ENCODE results near the gene ARHGAP26. TPM values are rescaled to one million over a fixed set of nuclear protein-coding genes. Genes with fewer than 3 reads are reported as not detected.
A peak's percentile ranks its signal among the peaks of the same experiment; 100 is the strongest.

Gene ARHGAP26
- total and polyA plus RNA-seq, 12 donors: 7.5 to 45.8 (median 37.2) TPM

DNA sequence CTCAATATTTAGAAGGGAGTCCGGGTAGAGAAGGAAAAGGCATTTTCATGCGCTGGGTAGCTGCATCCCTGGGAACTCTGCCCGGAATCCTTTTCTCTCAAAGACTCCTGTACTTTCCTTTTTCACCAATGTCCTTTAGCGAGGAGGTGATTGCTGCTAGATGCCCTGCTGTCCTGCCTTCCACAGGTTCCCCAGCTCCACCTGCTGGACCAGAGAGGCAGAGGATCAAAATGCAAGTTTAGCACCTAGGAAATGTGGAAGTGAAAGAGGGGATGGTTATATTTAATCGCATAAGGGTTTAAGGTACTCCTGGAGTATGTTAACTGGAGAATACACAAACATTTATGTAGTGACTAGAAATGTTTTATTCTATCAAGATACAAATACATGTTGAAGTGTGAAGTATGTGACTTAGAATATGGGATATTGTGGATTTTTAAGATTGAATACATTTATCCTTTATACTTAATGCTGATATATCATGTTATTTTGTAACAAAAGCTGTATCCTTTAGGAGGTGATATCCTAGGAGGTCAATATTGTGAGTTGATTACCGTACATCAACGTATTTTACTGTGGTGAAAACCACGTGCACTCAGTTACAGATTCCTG lies 145.7 kb downstream of the ARHGAP26 start:
- intact Hi-C loops (cut with DNase I): no loop called here
- Histone ChIP-seq H3K4me3 (no peak overlapping the region), H3K27me3 (no peaks in the 10 kb centered on the region), H3K27ac (peak overlapping the region in 2 of 10 donors; percentile 11 to 41), H3K9me3 (no peaks in the 10 kb centered on the region), H3K36me3 (peaks cover 0 to 90% (median 18%) of the 10 kb centered on the region in 9 donors), H3K4me1 (peaks cover 0 to 20% (median 0%) of the 10 kb centered on the region in 9 donors)
- WGBS, 2 donors: 62 to 63% methylated on average over 8 of the region's 8 CpGs
- TF ChIP-seq, protein P1, sequence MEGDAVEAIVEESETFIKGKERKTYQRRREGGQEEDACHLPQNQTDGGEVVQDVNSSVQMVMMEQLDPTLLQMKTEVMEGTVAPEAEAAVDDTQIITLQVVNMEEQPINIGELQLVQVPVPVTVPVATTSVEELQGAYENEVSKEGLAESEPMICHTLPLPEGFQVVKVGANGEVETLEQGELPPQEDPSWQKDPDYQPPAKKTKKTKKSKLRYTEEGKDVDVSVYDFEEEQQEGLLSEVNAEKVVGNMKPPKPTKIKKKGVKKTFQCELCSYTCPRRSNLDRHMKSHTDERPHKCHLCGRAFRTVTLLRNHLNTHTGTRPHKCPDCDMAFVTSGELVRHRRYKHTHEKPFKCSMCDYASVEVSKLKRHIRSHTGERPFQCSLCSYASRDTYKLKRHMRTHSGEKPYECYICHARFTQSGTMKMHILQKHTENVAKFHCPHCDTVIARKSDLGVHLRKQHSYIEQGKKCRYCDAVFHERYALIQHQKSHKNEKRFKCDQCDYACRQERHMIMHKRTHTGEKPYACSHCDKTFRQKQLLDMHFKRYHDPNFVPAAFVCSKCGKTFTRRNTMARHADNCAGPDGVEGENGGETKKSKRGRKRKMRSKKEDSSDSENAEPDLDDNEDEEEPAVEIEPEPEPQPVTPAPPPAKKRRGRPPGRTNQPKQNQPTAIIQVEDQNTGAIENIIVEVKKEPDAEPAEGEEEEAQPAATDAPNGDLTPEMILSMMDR (IDR thresholded peaks at IDR 0.05): peak; percentile 8 to 59 (median 43)
- ATAC-seq: peak in 6 of 8 donors; percentile 19 to 47 (median 26)
- DNase-seq: no peak

DNA sequence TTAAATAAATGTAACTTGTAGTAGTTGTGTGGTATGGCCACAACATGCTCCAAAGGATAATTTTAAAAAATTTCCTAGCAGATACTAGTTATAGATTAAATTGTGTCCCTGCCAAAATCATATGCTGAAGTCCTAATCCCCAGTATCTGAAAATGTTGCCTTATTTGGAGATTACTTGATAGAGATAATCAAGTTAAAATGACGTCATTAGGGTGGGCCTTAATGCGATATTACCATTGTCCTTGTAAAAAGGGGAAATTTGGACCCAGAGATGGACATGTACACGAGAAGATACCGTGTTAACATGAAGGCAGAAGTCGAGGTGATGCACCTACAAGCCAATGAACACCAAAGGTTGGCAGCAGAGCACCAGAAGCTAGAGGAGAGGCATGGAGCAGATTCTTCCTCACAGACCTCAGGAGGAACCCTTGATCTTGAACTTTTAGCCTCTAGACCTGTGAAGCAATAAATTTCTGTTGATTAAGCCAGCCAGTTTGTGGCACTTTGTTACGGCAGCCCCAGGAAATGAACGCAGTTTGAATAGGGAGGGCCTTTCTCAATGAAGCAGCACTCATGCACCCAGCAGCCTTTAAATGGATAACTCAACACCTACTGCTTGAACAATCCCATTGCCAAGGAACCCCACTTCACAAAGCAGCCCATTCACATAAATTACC lies 148.9 kb downstream of the ARHGAP26 start:
- TF ChIP-seq, protein P1 (IDR thresholded peaks at IDR 0.05): no peak
- no peak overlapping the region for H3K27ac ChIP-seq
- 84 to 86% methylated on average over 7 of the region's 7 CpGs for WGBS, 2 donors
- H3K27me3 ChIP-seq: no peaks in the 10 kb centered on the region
- peaks cover 3 to 45% (median 23%) of the 10 kb centered on the region in 9 donors for H3K4me1 ChIP-seq
- peaks cover 0 to 60% (median 4%) of the 10 kb centered on the region in 9 donors for H3K36me3 ChIP-seq
- intact Hi-C loops (cut with DNase I): no loop called here
- H3K4me3 ChIP-seq: no peak overlapping the region
- H3K9me3 ChIP-seq: no peaks in the 10 kb centered on the region
- ATAC-seq: no peak
- no peak for DNase-seq

DNA sequence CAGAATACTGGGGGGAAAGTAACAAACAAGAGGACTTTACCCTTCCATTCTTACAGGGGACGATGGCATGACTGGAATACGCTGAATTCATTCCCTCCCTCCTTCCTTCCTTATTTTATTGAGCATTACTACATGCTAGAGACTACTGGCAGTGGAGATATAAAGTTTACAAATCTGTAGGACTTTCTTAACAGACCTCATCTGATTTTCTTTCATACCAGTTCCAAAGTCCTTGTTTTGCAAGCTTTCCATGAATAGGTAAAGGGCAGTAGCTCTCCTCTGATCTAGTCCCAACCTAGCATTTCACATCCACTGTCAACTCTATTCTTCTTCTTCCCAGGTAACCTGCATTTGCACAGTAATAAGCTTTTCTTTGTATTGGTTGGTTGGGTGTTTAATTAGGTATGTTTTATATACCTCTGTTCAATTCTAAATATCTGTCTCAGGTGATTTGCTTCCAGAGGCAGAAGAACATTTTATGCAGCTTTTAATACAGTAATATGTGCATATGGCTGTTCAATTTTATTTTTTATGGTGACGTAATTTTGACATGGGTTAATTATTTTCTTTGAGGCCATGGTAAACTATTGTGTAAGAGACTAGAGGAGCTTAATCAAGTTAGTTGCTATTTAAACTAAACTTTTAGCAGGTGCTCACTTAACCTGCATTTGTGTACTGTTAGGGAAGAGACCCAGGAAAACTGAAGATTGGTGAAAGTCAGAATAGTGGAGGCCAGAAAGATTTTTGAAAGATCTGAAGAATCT lies 150.9 kb downstream of the ARHGAP26 start:
- Histone ChIP-seq H3K9me3 (no peaks in the 10 kb centered on the region), H3K4me1 (peaks cover 4 to 58% (median 31%) of the 10 kb centered on the region in 9 donors), H3K4me3 (no peak overlapping the region), H3K36me3 (peaks cover 0 to 42% (median 0%) of the 10 kb centered on the region in 9 donors), H3K27ac (peak overlapping the region in 3 of 10 donors; percentile 23 to 86 (median 75)), H3K27me3 (no peaks in the 10 kb centered on the region)
- intact Hi-C loops (cut with DNase I): loop anchor here in 9 of 10 donors (5.0 to 10.0 kb wide), 10 partner anchors 41 to 906 kb away; partner anchors contain the start of gene NR3C1 (in 6 of the 9)
- TF ChIP-seq, protein P1 (IDR thresholded peaks at IDR 0.05): no peak
- WGBS, 2 donors: 68 to 93% methylated on average over 3 of the region's 3 CpGs
- no peak for ATAC-seq
- DNase-seq: no peak

Measured in heart right ventricle (tissue), 16 donors.